KG1 (cell line): Measurements from ENCODE around the gene PPP2R1A.
"Not testable (repeated sequence)": the region's sequence is repeated elsewhere in the genome, so short reads cannot be mapped to it uniquely, and the experiment has no call there.

Experiments used
- DNase-seq: peaks from one replicate; lab custom pipeline; 2025; lab: John Stamatoyannopoulos, UW

The PPP2R1A gene

GRCh38 chr19:52244021-52244420, 54.2 kb downstream of the PPP2R1A start:
- DNase-seq = no peak

GRCh38 chr19:52248241-52248640, 58.4 kb downstream of the PPP2R1A start:
- DNase-seq = peak; percentile 8

DNA sequence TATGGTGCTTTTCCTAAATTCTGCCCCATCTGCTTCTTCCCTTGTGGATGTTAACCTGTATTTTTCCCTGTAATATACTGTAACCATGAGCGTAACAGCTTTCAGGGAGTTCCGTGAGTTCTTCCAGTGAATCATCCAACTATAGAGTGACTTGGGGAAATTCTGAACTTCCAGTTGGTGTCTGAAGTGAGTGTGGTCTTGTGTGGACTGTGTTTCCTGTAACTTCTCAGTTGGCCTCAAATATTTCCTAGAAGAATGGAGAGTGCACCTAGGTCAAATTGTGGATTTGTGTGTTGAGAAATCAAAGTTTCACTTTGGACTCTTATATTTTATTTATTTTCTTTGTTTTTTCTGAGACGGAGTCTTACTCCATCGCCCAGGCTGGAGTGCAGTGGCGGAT, 68.6 kb downstream of the PPP2R1A start:
- DNase-seq = no peak

- not testable (repeated sequence) for DNase-seq
Observed at GRCh38 chr19:52265556-52265955, 75.7 kb downstream of the PPP2R1A start.

DNA sequence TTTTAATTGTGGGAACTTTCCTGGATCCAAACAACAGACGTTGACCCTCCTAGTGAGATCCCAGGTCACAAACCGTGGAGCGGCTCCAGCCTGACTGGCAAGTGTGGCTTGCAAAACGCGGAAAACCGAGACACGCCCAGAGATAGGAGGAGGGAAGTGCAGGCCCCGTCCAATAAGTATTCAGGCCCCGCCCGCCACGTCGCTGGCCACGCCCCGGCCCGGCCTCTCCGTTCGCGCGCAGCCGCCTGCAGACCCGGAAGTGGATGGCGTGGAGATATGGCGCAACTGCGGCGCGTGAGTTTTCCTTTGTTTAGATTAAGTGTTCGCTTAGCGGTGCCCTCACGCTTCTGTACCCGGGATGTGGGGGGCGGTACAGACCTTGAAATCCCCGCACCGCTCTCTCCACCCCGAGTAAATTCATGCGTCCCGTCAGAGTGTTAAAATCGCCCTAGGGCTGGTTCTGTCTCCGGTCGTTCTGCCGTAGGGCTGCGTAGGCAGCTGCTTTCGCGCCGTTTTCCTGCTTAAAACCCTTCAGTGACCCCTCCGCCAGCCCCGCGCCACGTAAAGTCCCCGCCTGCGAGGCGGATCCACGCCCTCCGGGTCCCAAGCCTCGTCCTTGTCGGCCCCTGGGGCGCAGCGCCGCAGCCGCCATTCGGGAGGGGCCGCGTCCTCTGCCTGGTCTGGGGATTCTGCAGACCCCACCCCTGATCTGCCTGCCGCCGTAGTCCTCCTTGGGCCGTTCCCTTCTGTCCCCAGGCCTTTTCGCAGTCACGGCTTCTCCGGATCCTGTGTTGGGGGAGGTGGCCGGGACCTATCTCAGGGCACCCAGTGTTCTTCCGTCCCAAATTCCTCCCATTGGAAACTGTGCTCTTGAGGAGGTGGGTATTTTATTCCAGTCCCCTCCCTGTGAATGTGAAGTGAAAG, 79.7 kb downstream of the PPP2R1A start, which contains the start of gene ZNF766:
TSS of gene ZNF766 (plus strand) at position 250 of the 924 bp plus-strand sequence. CDS start at position 277, 27 bp downstream.
- peak; percentile 93 for DNase-seq

DNA sequence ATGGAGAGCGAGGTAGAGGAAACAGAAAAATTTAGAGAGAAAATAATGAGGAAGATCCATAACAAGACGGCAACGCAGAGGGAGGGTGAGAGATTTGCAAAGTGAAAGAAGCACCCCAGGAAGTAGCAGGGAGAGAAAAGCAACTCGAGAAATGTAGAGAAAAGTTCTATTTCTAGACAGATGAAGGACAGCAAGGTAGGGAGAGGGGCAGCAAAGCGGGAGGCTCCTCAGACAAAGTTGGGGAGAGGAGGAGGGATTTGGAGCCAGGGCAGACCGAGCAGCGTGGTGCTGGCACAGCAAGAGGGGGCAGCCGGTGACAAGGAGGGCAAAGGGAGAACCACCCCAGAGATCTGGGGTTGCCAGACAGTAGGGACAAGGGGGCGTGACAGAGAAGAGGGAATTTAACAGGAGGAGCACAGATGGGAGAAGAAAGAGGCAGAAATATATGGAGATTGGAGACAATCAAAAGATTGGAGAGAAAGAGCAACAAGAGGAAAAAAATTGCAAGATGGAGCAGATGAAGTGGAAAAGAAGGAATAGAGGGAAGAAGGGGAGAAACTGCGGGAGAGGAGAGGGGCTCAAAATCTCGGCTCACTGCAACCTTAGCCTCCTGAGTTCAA, 80.5 kb downstream of the PPP2R1A start:
- no peak for DNase-seq

GRCh38 chr19:52273301-52273700, 83.4 kb downstream of the PPP2R1A start:
- DNase-seq = no peak

- DNase-seq = no peak
Observed at GRCh38 chr19:52274191-52274590, 84.3 kb downstream of the PPP2R1A start.

DNA sequence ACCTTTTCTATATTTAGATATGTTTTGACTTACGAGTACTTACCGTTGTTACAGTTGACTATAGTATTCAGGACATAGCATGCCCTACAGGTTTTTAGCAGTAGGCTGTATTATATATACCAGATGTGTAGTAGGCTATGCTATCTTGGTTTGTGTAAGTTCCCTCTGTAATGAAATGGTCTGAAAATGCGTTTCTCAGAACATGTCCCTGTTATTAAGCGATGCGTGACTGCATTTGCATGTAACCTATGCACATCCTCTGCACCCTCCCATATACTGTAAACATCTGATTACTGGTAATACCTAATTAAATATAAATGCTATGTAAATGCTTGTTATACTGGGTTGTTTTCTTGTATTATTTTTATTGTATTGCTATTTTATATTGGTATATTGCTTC, 86.1 kb downstream of the PPP2R1A start:
- no peak for DNase-seq

GRCh38 chr19:52277471-52277870, 87.6 kb downstream of the PPP2R1A start:
- no peak for DNase-seq
